ENCODE measurements around the gene LYPD6.

GRCh38 chr2:149365931-149366583 lies 35.7 kb downstream of the LYPD6 start:
- TF ChIP-seq CTCF (conservative IDR thresholded peaks at IDR 0.05; ENCODE audit: low read depth, low read length) (no peak), EZH2 (IDR thresholded peaks at IDR 0.05; ENCODE audit: borderline replicate concordance, low read depth, low read length, poor library complexity, severe bottlenecking) (no peak)
